Measurements from ENCODE around the gene ETV3. TPM values are rescaled to one million over a fixed set of nuclear protein-coding genes. Genes with fewer than 3 reads are reported as not detected.

ETV3 gene
- total RNA-seq, 1 experiment from 2014 or later: 21.2 TPM

DNA sequence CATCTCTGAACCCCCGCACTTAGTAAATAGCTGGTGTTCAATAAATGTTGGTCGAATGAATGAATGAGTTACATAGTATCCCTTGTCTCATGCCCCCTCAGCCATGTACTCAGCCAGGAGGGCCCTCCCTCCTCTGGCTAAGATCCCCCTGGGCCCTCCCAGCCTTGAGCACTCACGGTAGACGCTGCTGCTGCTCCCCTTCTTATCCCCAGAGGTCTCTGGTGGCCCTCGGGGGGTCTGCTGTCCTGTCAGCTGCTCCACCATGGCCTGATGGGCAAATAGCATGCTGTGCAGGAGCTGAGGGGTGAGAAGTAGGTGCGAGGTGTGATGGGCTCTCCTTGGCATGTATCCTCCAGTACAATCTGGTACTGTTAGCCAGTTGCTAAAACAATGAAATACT, 40.5 kb downstream of the ETV3 start:
- BruUV-seq (replicated peaks): no TSS peak
- H3K4me1 ChIP-seq (ENCODE audit: control insufficient read depth in 1 of 2, insufficient read depth in 2 of 2, low read length in 2 of 2): no peaks in the 10 kb centered on the region
- DNase-seq (ENCODE audit: low read depth, low spot score) (no peak), ATAC-seq (no peak)
- no peaks in the 10 kb centered on the region for H3K9me3 ChIP-seq (ENCODE audit: control insufficient read depth in 1 of 2, insufficient read depth in 1 of 2, low read depth in 1 of 2, low read length in 2 of 2)
- no peak overlapping the region for H2AFZ ChIP-seq (ENCODE audit: low read depth, low read length, poor library complexity, severe bottlenecking)
- ChIA-PET RAD21 (ENCODE audit: low non-redundant PET in 1 of 2, low total read pairs in 2 of 2, uncharacterized antibody in 2 of 2, unreplicated experiment in 2 of 2) (no interaction called here), CTCF (no interaction called here), POLR2A (no interaction called here)
- no peaks in the 10 kb centered on the region for H4K20me1 ChIP-seq (ENCODE audit: insufficient read depth)
- no peaks in the 10 kb centered on the region for H3K27me3 ChIP-seq (ENCODE audit: insufficient read depth, low read length)
- H3K9me2 ChIP-seq (ENCODE audit: insufficient read depth): no peaks in the 10 kb centered on the region; the same call in 1 of the 2 replicates
- no peak overlapping the region for H3K4me3 ChIP-seq (replicated peaks in 1 of 2; ENCODE audit: low read depth in 1 of 2, low read length in 2 of 2)
- no peaks in the 10 kb centered on the region for H3K79me2 ChIP-seq (ENCODE audit: insufficient read depth, low read length)
- intact Hi-C loops (cut with micrococcal nuclease): no loop called here
- H3K9ac ChIP-seq (ENCODE audit: low read length): no peak overlapping the region
- H3K27ac ChIP-seq (ENCODE audit: low read depth, low read length): no peak overlapping the region
- H3K36me3 ChIP-seq (ENCODE audit: control insufficient read depth in 1 of 2, insufficient read depth in 2 of 2, low read length in 2 of 2): no peaks in the 10 kb centered on the region
- TF ChIP-seq, protein P1, sequence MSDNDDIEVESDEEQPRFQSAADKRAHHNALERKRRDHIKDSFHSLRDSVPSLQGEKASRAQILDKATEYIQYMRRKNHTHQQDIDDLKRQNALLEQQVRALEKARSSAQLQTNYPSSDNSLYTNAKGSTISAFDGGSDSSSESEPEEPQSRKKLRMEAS (IDR thresholded peaks at IDR 0.05): no peak
- H3K4me2 ChIP-seq (ENCODE audit: low read length): no peak overlapping the region

DNA sequence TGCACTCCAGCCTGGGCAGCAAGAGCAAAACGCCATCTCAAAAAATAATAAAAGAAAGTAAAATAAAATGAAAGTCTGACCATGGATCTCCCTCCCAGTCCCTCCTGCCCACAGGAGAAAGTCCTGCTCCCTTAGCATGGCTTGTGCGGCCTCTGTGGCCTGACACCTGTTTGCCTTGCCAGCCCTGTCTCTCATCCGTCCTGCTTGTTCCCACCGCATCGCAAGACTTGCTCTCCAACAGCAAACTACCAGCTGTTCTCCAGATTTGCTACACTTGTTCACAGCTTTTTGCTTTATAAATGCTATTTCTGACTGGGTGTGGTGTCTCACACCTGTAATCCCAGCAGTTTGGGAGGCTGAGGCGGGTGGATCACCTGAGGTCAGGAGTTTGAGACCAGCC, 41.3 kb downstream of the ETV3 start:
- no TSS peak for BruUV-seq (replicated peaks)
- H3K36me3 ChIP-seq (ENCODE audit: control insufficient read depth in 1 of 2, insufficient read depth in 2 of 2, low read length in 2 of 2): no peaks in the 10 kb centered on the region
- no peaks in the 10 kb centered on the region for H4K20me1 ChIP-seq (ENCODE audit: insufficient read depth)
- no peak for TF ChIP-seq EZH2 (IDR thresholded peaks at IDR 0.05)
- TF ChIP-seq FOSL1 (IDR thresholded peaks at IDR 0.05; ENCODE audit: low read depth): no peak
- TF ChIP-seq, protein P2, sequence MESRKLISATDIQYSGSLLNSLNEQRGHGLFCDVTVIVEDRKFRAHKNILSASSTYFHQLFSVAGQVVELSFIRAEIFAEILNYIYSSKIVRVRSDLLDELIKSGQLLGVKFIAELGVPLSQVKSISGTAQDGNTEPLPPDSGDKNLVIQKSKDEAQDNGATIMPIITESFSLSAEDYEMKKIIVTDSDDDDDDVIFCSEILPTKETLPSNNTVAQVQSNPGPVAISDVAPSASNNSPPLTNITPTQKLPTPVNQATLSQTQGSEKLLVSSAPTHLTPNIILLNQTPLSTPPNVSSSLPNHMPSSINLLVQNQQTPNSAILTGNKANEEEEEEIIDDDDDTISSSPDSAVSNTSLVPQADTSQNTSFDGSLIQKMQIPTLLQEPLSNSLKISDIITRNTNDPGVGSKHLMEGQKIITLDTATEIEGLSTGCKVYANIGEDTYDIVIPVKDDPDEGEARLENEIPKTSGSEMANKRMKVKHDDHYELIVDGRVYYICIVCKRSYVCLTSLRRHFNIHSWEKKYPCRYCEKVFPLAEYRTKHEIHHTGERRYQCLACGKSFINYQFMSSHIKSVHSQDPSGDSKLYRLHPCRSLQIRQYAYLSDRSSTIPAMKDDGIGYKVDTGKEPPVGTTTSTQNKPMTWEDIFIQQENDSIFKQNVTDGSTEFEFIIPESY (IDR thresholded peaks at IDR 0.05; ENCODE audit: extremely low read depth, insufficient replicate concordance, low read length): no peak
- no peak for TF ChIP-seq CBX3 (IDR thresholded peaks at IDR 0.05; ENCODE audit: low read depth)
- ChIA-PET POLR2A (no interaction called here), CTCF (no interaction called here), RAD21 (ENCODE audit: low non-redundant PET in 1 of 2, low total read pairs in 2 of 2, uncharacterized antibody in 2 of 2, unreplicated experiment in 2 of 2) (no interaction called here)
- H3K9me2 ChIP-seq (ENCODE audit: insufficient read depth): no peaks in the 10 kb centered on the region; the same call in 1 of the 2 replicates
- no peak overlapping the region for H3K9ac ChIP-seq (ENCODE audit: low read length)
- ATAC-seq: no peak
- no peak for DNase-seq (ENCODE audit: low read depth, low spot score)
- intact Hi-C loops (cut with micrococcal nuclease): no loop called here
- no peak overlapping the region for H3K4me3 ChIP-seq (replicated peaks in 1 of 2; ENCODE audit: low read depth in 1 of 2, low read length in 2 of 2)
- no peak overlapping the region for H3K4me2 ChIP-seq (ENCODE audit: low read length)
- H3K9me3 ChIP-seq (ENCODE audit: control insufficient read depth in 1 of 2, insufficient read depth in 1 of 2, low read depth in 1 of 2, low read length in 2 of 2): no peaks in the 10 kb centered on the region
- no peak overlapping the region for H3K27ac ChIP-seq (ENCODE audit: low read depth, low read length)
- no peaks in the 10 kb centered on the region for H3K4me1 ChIP-seq (ENCODE audit: control insufficient read depth in 1 of 2, insufficient read depth in 2 of 2, low read length in 2 of 2)
- no peaks in the 10 kb centered on the region for H3K79me2 ChIP-seq (ENCODE audit: insufficient read depth, low read length)
- H2AFZ ChIP-seq (ENCODE audit: low read depth, low read length, poor library complexity, severe bottlenecking): no peak overlapping the region
- no peaks in the 10 kb centered on the region for H3K27me3 ChIP-seq (ENCODE audit: insufficient read depth, low read length)
